ENCODE measurements around the gene GTPBP8.

DNA sequence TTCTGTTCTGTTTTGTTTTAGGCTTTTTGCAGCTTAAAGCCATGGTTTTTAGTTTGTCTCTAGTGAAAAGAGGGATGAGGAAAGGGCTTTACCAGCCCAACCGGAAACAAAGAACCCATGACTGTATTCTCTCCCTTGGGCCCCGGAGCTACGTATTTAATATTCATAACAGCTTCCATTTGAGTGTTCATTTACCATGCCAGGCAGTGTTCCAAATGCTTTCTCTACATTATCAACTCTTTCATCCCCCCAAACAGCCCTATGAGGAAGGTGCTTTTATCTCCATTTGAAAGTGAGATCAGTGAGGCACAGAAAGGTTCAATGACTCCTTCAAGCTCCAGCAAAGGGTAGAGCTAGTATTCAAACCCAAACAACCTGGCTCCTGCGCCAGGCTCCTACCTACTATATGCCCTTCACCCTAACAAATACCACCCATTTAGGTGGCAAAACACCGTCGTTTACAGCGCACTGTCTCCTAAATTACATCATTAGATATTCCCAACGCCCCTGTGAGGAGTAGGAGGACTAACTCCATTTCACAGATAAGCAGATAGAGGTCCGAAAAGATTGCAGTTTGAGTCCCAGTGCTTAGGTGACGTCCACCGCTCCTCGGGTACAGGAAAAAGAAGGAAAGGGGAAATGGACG is 27.9 kb downstream of the GTPBP8 start:
- TF ChIP-seq POLR2AphosphoS5 (IDR thresholded peaks at IDR 0.05) (no peak), RAD21 (conservative IDR thresholded peaks at IDR 0.05) (no peak), EP300 (conservative IDR thresholded peaks at IDR 0.05; ENCODE audit: poor library complexity, severe bottlenecking) (no peak), REST (IDR thresholded peaks at IDR 0.05; ENCODE audit: borderline replicate concordance) (no peak), EZH2 (IDR thresholded peaks at IDR 0.05; ENCODE audit: borderline replicate concordance, insufficient read depth, low read length, poor library complexity, severe bottlenecking) (no peak)
- TF ChIP-seq, protein P1, sequence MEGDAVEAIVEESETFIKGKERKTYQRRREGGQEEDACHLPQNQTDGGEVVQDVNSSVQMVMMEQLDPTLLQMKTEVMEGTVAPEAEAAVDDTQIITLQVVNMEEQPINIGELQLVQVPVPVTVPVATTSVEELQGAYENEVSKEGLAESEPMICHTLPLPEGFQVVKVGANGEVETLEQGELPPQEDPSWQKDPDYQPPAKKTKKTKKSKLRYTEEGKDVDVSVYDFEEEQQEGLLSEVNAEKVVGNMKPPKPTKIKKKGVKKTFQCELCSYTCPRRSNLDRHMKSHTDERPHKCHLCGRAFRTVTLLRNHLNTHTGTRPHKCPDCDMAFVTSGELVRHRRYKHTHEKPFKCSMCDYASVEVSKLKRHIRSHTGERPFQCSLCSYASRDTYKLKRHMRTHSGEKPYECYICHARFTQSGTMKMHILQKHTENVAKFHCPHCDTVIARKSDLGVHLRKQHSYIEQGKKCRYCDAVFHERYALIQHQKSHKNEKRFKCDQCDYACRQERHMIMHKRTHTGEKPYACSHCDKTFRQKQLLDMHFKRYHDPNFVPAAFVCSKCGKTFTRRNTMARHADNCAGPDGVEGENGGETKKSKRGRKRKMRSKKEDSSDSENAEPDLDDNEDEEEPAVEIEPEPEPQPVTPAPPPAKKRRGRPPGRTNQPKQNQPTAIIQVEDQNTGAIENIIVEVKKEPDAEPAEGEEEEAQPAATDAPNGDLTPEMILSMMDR (IDR thresholded peaks at IDR 0.05; ENCODE audit: poor library complexity, severe bottlenecking): no peak

Measured in neural cell (in vitro differentiated cells).